B cell (primary cell): Measurements from ENCODE around the gene ROR2. TPM values are rescaled to one million over a fixed set of nuclear protein-coding genes. Genes with fewer than 3 reads are reported as not detected.

Experiments used
- ATAC-seq: fragments of 200-7000 bp; cut with Tn5 transposase; one replicate; pipeline ENCODE4 v1.10.0; 2021; ENCODE audit warnings: low read depth, mild to moderate bottlenecking, moderate number of reproducible peaks, moderate library complexity
- CTCF ChIA-PET: fragments of 350-600 bp; sonication (Branson Sonifier 250); formaldehyde crosslinking; loops from one replicate; lab custom pipeline; 2021; ENCODE audit warnings: antibody characterized with exemption, inconsistent platforms; lab: Charles Lee
- POLR2A ChIA-PET: fragments of 350-600 bp; sonication (Branson Sonifier 250); formaldehyde crosslinking; loops from one replicate; lab custom pipeline; 2021; ENCODE audit warnings: antibody characterized with exemption; lab: Charles Lee
- DNase-seq: peaks from one replicate; pipeline ENCODE4 v3.0.0; 2013
- H2AFZ ChIP-seq: 2 replicates; pipeline ENCODE4 v1.6.1; 2012; ENCODE audit warnings: mild to moderate bottlenecking, low read depth, low read length; ENCODE audit not compliant: insufficient read depth, poor library complexity, severe bottlenecking
- H3K27ac ChIP-seq, 2 donors: 1 replicate in 1 of 2; 2 replicates in 1 of 2; pipeline ENCODE4 v1.5.1; 2012 to 2013; ENCODE audit warnings: low read length in 2 of 2, mild to moderate bottlenecking in 2 of 2, moderate library complexity in 1 of 2
- H3K27me3 ChIP-seq, 4 experiments: fragments of 200-600 bp in 1 of 4; sonication (generic) in 1 of 4; replicated peaks in 1 of 4; 1 replicate in 2 of 4; 2 replicates in 2 of 4; pipeline versions ENCODE4 v1.6.1 to v1.7.0; 2013 to 2016; ENCODE audit warnings: low read length in 3 of 4, mild to moderate bottlenecking in 2 of 4, mixed read lengths in 1 of 4, moderate library complexity in 1 of 4; ENCODE audit not compliant: insufficient read depth in 4 of 4, control insufficient read depth in 3 of 4; ENCODE audit errors: control extremely low read depth in 1 of 4
- H3K36me3 ChIP-seq, 2 experiments: replicated peaks in 1 of 2; 1 replicate in 1 of 2; 2 replicates in 1 of 2; pipeline versions ENCODE4 v1.6.1 to v1.7.1; 2013; ENCODE audit warnings: low read length in 1 of 2; ENCODE audit not compliant: insufficient read depth in 2 of 2, control insufficient read depth in 1 of 2; ENCODE audit errors: control extremely low read depth in 1 of 2, extremely low read depth in 1 of 2
- H3K4me1 ChIP-seq, 2 donors: fragments of 200-600 bp in 1 of 2; sonication (generic) in 1 of 2; 1 replicate in 1 of 2; 2 replicates in 1 of 2; pipeline versions ENCODE4 v1.5.1 to v1.6.1; 2013 to 2017; ENCODE audit warnings: low read length in 2 of 2; ENCODE audit not compliant: control insufficient read depth in 2 of 2, insufficient read depth in 2 of 2
- H3K4me2 ChIP-seq: replicated peaks from 2 replicates; pipeline ENCODE3; 2012; ENCODE audit warnings: mild to moderate bottlenecking, low read depth, low read length; ENCODE audit not compliant: poor library complexity, severe bottlenecking
- H3K4me3 ChIP-seq, 5 experiments: fragments of 200-600 bp in 1 of 5; sonication (generic) in 1 of 5; 1 replicate in 3 of 5; 2 replicates in 2 of 5; pipeline versions ENCODE4 v1.5.1 to v1.7.0; 2011 to 2016; ENCODE audit warnings: low read length in 4 of 5, mild to moderate bottlenecking in 4 of 5, low read depth in 2 of 5, control low read depth in 1 of 5, moderate library complexity in 1 of 5; ENCODE audit not compliant: insufficient read depth in 1 of 5; ENCODE audit errors: control extremely low read depth in 1 of 5, extremely low read depth in 1 of 5
- H3K79me2 ChIP-seq: fragments of 200-600 bp; sonication (generic); one replicate; pipeline ENCODE4 v1.6.0; 2016; ENCODE audit warnings: low read length; ENCODE audit not compliant: control insufficient read depth, insufficient read depth
- H3K9ac ChIP-seq: fragments of 200-600 bp; sonication (generic); 2 replicates; pipeline ENCODE4 v1.6.1; 2017; ENCODE audit warnings: mild to moderate bottlenecking, low read length, moderate library complexity
- H3K9me3 ChIP-seq, 3 donors: one replicate each; pipeline versions ENCODE4 v1.6.1 to v1.7.1; 2013; ENCODE audit warnings: low read length in 2 of 3; ENCODE audit not compliant: control insufficient read depth in 2 of 3, insufficient read depth in 1 of 3; ENCODE audit errors: control extremely low read depth in 1 of 3
- H4K20me1 ChIP-seq: 2 replicates; pipeline ENCODE4 v1.6.0; 2012; ENCODE audit warnings: mild to moderate bottlenecking, low read length; ENCODE audit not compliant: insufficient read depth, control insufficient read depth, poor library complexity, severe bottlenecking
- H3K27ac Mint-ChIP-seq: one replicate; pipeline ENCODE4 v1.8.0; 2021; ENCODE audit warnings: mixed read lengths
- H3K27me3 Mint-ChIP-seq: one replicate; pipeline ENCODE4 v1.8.0; 2021; ENCODE audit warnings: mixed read lengths
- H3K4me1 Mint-ChIP-seq: one replicate; pipeline ENCODE4 v1.8.0; 2021; ENCODE audit warnings: mixed read lengths
- H3K4me3 Mint-ChIP-seq: one replicate; pipeline ENCODE4 v1.8.0; 2021; ENCODE audit warnings: mixed read lengths
- H3K9me3 Mint-ChIP-seq: one replicate; pipeline ENCODE4 v1.8.0; 2022; ENCODE audit warnings: mixed read lengths; ENCODE audit not compliant: insufficient read depth
- EZH2 ChIP-seq: IDR thresholded peaks from 2 replicates; pipeline ENCODE4 v1.6.1; 2012; ENCODE audit warnings: borderline replicate concordance, low read depth, mild to moderate bottlenecking, moderate library complexity, low read length; ENCODE audit not compliant: insufficient read depth, poor library complexity, severe bottlenecking
- WGBS: methylation state at CpG from one replicate; pipeline ENCODE4 v1.1.5; 2013; ENCODE audit warnings: missing lambda C conversion rate; ENCODE audit not compliant: insufficient coverage; 5-methylcytosine and 5-hydroxymethylcytosine counted together
- intact Hi-C: fragments of 100-400 bp; cut with micrococcal nuclease; formaldehyde crosslinking; loops from one replicate; pipeline ENCODE4 v1.10.0; 2022
- polyA plus RNA-seq: library from polyadenylated mRNA; depleted of rRNA; stranded (reverse); fragments of >200 nt; gene quantifications from 2 replicates; pipeline ENCODE4 v1.2.3, GENCODE V29; 2012
- total RNA-seq, 2 donors: library from RNA; stranded (reverse); fragments of 120-200 nt in 1 of 2; gene quantifications; 1 replicate in 1 of 2; 2 replicates in 1 of 2; pipeline versions ENCODE4 v1.2.3 to v1.2.4, GENCODE V29; 2013 to 2022
- TF ChIP-seq, protein P1 (sequence below): fragments of 200-600 bp; IDR thresholded peaks from one replicate; pipeline ENCODE4 v1.8.0; 2022; ENCODE audit warnings: antibody characterized with exemption, mild to moderate bottlenecking

Gene ROR2
- total and polyA plus RNA-seq, 2 donors (not counting 1 experiment from before 2014, with no cell fraction given): 0.21 to 0.49 TPM

DNA sequence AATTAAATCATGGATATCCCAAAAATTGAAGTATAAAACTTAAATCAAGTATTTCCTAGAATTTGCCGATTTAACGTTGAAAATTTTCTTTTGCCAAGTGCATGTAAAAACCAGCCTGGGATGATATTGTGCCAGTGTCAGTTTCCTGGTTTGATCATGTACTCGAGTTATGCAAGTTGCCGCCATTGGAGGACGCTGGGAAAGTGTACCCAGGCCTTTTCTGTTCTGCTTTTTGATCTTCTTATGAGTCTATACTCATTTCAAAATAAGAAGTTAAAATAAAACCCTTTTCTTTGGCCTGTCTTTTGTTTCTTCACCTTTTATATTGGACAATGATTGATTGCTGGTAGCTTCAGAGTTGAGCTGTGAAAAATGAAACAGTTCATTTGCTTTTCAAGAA, 433.3 kb downstream of the ROR2 start:
- H3K4me2 ChIP-seq: no peak overlapping the region
- ATAC-seq: no peak
- DNase-seq: no peak
- H3K27ac ChIP-seq: no peak overlapping the region
- TF ChIP-seq EZH2: no peak
- TF ChIP-seq, protein P1, sequence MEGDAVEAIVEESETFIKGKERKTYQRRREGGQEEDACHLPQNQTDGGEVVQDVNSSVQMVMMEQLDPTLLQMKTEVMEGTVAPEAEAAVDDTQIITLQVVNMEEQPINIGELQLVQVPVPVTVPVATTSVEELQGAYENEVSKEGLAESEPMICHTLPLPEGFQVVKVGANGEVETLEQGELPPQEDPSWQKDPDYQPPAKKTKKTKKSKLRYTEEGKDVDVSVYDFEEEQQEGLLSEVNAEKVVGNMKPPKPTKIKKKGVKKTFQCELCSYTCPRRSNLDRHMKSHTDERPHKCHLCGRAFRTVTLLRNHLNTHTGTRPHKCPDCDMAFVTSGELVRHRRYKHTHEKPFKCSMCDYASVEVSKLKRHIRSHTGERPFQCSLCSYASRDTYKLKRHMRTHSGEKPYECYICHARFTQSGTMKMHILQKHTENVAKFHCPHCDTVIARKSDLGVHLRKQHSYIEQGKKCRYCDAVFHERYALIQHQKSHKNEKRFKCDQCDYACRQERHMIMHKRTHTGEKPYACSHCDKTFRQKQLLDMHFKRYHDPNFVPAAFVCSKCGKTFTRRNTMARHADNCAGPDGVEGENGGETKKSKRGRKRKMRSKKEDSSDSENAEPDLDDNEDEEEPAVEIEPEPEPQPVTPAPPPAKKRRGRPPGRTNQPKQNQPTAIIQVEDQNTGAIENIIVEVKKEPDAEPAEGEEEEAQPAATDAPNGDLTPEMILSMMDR: no peak
- Mint-ChIP-seq H3K4me1 (peaks cover 7% of the 10 kb centered on the region), H3K27me3 (peaks cover 13% of the 10 kb centered on the region), H3K9me3 (no peaks in the 10 kb centered on the region), H3K4me3 (no peak overlapping the region), H3K27ac (no peak overlapping the region)
- H3K4me3 ChIP-seq: no peak overlapping the region
- ChIA-PET CTCF (no interaction called here), POLR2A (interaction anchor here (0.7 kb wide), 1 partner anchor 28 kb away, joined by 3 read pairs; no protein-coding TSS in a partner anchor)
- H3K9ac ChIP-seq: no peak overlapping the region
- peaks cover 0 to 2% of the 10 kb centered on the region in 2 donors for H3K4me1 ChIP-seq
- H3K36me3 ChIP-seq: no peaks in the 10 kb centered on the region
- no CpG with 5 or more reads among the region's 5 CpGs for WGBS
- H4K20me1 ChIP-seq: no peaks in the 10 kb centered on the region
- H3K79me2 ChIP-seq: no peaks in the 10 kb centered on the region
- peaks cover 0 to 5% (median 1%) of the 10 kb centered on the region in 4 experiments for H3K27me3 ChIP-seq
- intact Hi-C loops: no loop called here
- H2AFZ ChIP-seq: no peak overlapping the region
- peaks cover 0 to 7% (median 0%) of the 10 kb centered on the region in 3 donors for H3K9me3 ChIP-seq

GRCh38 chr9:91516081-91516480, 433.9 kb downstream of the ROR2 start:
- CTCF ChIA-PET: no interaction called here
- peaks cover 0 to 7% (median 0%) of the 10 kb centered on the region in 3 donors for H3K9me3 ChIP-seq
- ATAC-seq: no peak

More at GRCh38 chr9:91516081-91516480, 433.9 kb downstream of the ROR2 start:
- H3K9ac ChIP-seq: no peak overlapping the region
- peaks cover 7% of the 10 kb centered on the region for H3K4me1 Mint-ChIP-seq
- no peaks in the 10 kb centered on the region for H3K79me2 ChIP-seq
- no peak overlapping the region for H3K4me2 ChIP-seq
- DNase-seq: no peak
- no peaks in the 10 kb centered on the region for H3K9me3 Mint-ChIP-seq
- H3K27ac ChIP-seq: no peak overlapping the region
- WGBS: 79% methylated on average over 3 of the region's 4 CpGs
- peaks cover 0 to 2% of the 10 kb centered on the region in 2 donors for H3K4me1 ChIP-seq
- no peak overlapping the region for H3K27ac Mint-ChIP-seq
- H3K36me3 ChIP-seq: no peaks in the 10 kb centered on the region
- no peaks in the 10 kb centered on the region for H4K20me1 ChIP-seq
- H2AFZ ChIP-seq: no peak overlapping the region
- TF ChIP-seq, protein P1: no peak
- no peak for TF ChIP-seq EZH2
- no peak overlapping the region for H3K4me3 Mint-ChIP-seq
- H3K4me3 ChIP-seq: no peak overlapping the region
- POLR2A ChIA-PET: interaction anchor here (0.7 kb wide), 1 partner anchor 27 kb away, joined by 3 read pairs; no protein-coding TSS in a partner anchor
- intact Hi-C loops: no loop called here
- H3K27me3 Mint-ChIP-seq: peaks cover 13% of the 10 kb centered on the region
- peaks cover 0 to 5% (median 1%) of the 10 kb centered on the region in 4 experiments for H3K27me3 ChIP-seq
